H1 (cell line): ENCODE measurements around the gene TRMT2B. TPM values are rescaled to one million over a fixed set of nuclear protein-coding genes. Genes with fewer than 3 reads are reported as not detected.

Source experiments
- CTCF ChIA-PET: fragments of 300-600 bp; sonication (Branson Sonifier 250); formaldehyde crosslinking; loops from one replicate; lab custom pipeline; 2021; ENCODE audit not compliant: partially characterized antibody; lab: Charles Lee
- POLR2A ChIA-PET: fragments of 300-600 bp; sonication (Branson Sonifier 250); formaldehyde crosslinking; loops from one replicate; lab custom pipeline; 2021; ENCODE audit warnings: inconsistent platforms; ENCODE audit not compliant: partially characterized antibody; lab: Charles Lee
- DNase-seq, 2 experiments: peaks; one replicate each; pipeline versions ENCODE4 v3.0.0 to v3.0.0-alpha.2; 2010 to 2022; ENCODE audit warnings: low spot score in 2 of 2, low read depth in 1 of 2, mixed read lengths in 1 of 2
- FAIRE-seq: peaks from 2 replicates; lab custom pipeline; 2011; peaks lifted over from hg19 to GRCh38; lab: Jason Lieb, UNC
- H2AFZ ChIP-seq: 2 replicates; pipeline ENCODE4 v1.8.1; 2012; ENCODE audit warnings: low read length, inconsistent platforms
- H2AK5ac ChIP-seq: 2 replicates; pipeline ENCODE4 v1.6.1; 2013; ENCODE audit warnings: low read depth, low read length
- H2BK120ac ChIP-seq: replicated peaks from 2 replicates; pipeline ENCODE3; 2013; ENCODE audit warnings: low read depth, low read length, inconsistent platforms
- H2BK12ac ChIP-seq: 2 replicates; pipeline ENCODE4 v1.6.1; 2013; ENCODE audit warnings: low read depth, low read length
- H2BK15ac ChIP-seq: 2 replicates; pipeline ENCODE4 v1.6.1; 2013; ENCODE audit warnings: low read length
- H2BK20ac ChIP-seq: 2 replicates; pipeline ENCODE4 v1.6.1; 2013; ENCODE audit warnings: low read length
- H2BK5ac ChIP-seq: 2 replicates; pipeline ENCODE4 v1.6.1; 2013; ENCODE audit warnings: low read depth, low read length
- H3K14ac ChIP-seq: 2 replicates; pipeline ENCODE4 v1.6.1; 2013; ENCODE audit warnings: inconsistent platforms; ENCODE audit not compliant: insufficient read length
- H3K18ac ChIP-seq: 2 replicates; pipeline ENCODE4 v1.6.1; 2013; ENCODE audit warnings: low read length; ENCODE audit errors: extremely low read depth
- H3K23ac ChIP-seq: 2 replicates; pipeline ENCODE4 v1.6.1; 2013; ENCODE audit warnings: inconsistent platforms; ENCODE audit not compliant: insufficient read length
- H3K23me2 ChIP-seq: 2 replicates; pipeline ENCODE4 v1.6.1; 2013; ENCODE audit warnings: low read depth, low read length
- H3K27ac ChIP-seq: 2 replicates; pipeline ENCODE4 v1.6.1; 2011; ENCODE audit warnings: low read depth, low read length, inconsistent platforms
- H3K27me3 ChIP-seq, 4 experiments: replicated peaks in 1 of 4; 1 replicate in 1 of 4; 2 replicates in 3 of 4; pipeline versions ENCODE4 v1.6.1 to v1.8.1; 2011 to 2013; ENCODE audit warnings: low read length in 3 of 4, mild to moderate bottlenecking in 3 of 4, inconsistent platforms in 2 of 4, mixed read lengths in 2 of 4, moderate library complexity in 1 of 4; ENCODE audit not compliant: control insufficient read depth in 3 of 4, insufficient read depth in 3 of 4; ENCODE audit errors: extremely low read depth in 1 of 4
- H3K36me3 ChIP-seq, 4 experiments: 2 replicates each; pipeline versions ENCODE4 v1.6.1 to v1.8.1; 2011 to 2013; ENCODE audit warnings: mild to moderate bottlenecking in 4 of 4, low read length in 3 of 4, moderate library complexity in 2 of 4, control low read depth in 1 of 4, inconsistent platforms in 1 of 4; ENCODE audit not compliant: insufficient read depth in 4 of 4, control insufficient read depth in 2 of 4
- H3K4ac ChIP-seq: replicated peaks from 2 replicates; pipeline ENCODE3; 2013; ENCODE audit warnings: low read length, low read depth, mixed read lengths, inconsistent platforms; ENCODE audit not compliant: insufficient read length
- H3K4me1 ChIP-seq, 4 experiments: replicated peaks in 1 of 4; 1 replicate in 1 of 4; 2 replicates in 3 of 4; pipeline versions ENCODE4 v1.6.1 to v1.8.1; 2011 to 2013; ENCODE audit warnings: low read length in 3 of 4, inconsistent platforms in 2 of 4, mixed read lengths in 1 of 4; ENCODE audit not compliant: insufficient read depth in 4 of 4, control insufficient read depth in 3 of 4
- H3K4me2 ChIP-seq, 2 experiments: 2 replicates each; pipeline versions ENCODE4 v1.6.1 to v1.8.1; 2011 to 2013; ENCODE audit warnings: low read depth in 2 of 2, low read length in 2 of 2, control low read depth in 1 of 2, inconsistent platforms in 1 of 2, mild to moderate bottlenecking in 1 of 2; ENCODE audit not compliant: insufficient read depth in 1 of 2
- H3K4me3 ChIP-seq, 4 experiments: fragments of 200-600, 300-600 bp in 1 of 4; sonication (generic), shearing (Covaris generic), sonication (Bioruptor Twin) in 1 of 4; 2 replicates each; pipeline versions ENCODE4 v1.5.1 to v1.8.1; 2011 to 2016; ENCODE audit warnings: low read length in 4 of 4, low read depth in 3 of 4, control low read depth in 2 of 4, inconsistent platforms in 2 of 4, mild to moderate bottlenecking in 2 of 4, mixed read lengths in 1 of 4, moderate library complexity in 1 of 4; ENCODE audit not compliant: insufficient read depth in 2 of 4; ENCODE audit errors: extremely low read depth in 1 of 4
- H3K56ac ChIP-seq: replicated peaks from 2 replicates; pipeline ENCODE3; 2013; ENCODE audit warnings: low read depth, mild to moderate bottlenecking, mixed read lengths, low read length, inconsistent platforms; ENCODE audit not compliant: insufficient read length
- H3K79me1 ChIP-seq: 2 replicates; pipeline ENCODE4 v1.6.1; 2013; ENCODE audit warnings: low read depth, low read length, control low read depth
- H3K79me2 ChIP-seq, 2 experiments: 2 replicates each; pipeline versions ENCODE4 v1.6.1 to v1.8.1; 2012 to 2013; ENCODE audit warnings: low read length in 2 of 2, mild to moderate bottlenecking in 2 of 2, inconsistent platforms in 1 of 2; ENCODE audit not compliant: insufficient read depth in 2 of 2, control insufficient read depth in 1 of 2
- H3K9ac ChIP-seq, 4 experiments: replicated peaks in 1 of 4; 1 replicate in 1 of 4; 2 replicates in 3 of 4; pipeline versions ENCODE4 v1.6.1 to v1.8.1; 2011 to 2013; ENCODE audit warnings: low read depth in 3 of 4, low read length in 3 of 4, control low read depth in 2 of 4, mild to moderate bottlenecking in 2 of 4, moderate library complexity in 2 of 4, inconsistent platforms in 1 of 4; ENCODE audit errors: extremely low read depth in 1 of 4
- H3K9me3 ChIP-seq, 2 experiments: 2 replicates each; pipeline versions ENCODE4 v1.6.1 to v1.8.1; 2012 to 2013; ENCODE audit warnings: mild to moderate bottlenecking in 2 of 2, moderate library complexity in 2 of 2, control low read depth in 1 of 2, inconsistent platforms in 1 of 2, low read depth in 1 of 2, low read length in 1 of 2, mixed read lengths in 1 of 2; ENCODE audit not compliant: insufficient read depth in 2 of 2
- H4K20me1 ChIP-seq, 2 experiments: replicated peaks in 1 of 2; 2 replicates each; pipeline versions ENCODE3 to v1.8.1; 2011 to 2013; ENCODE audit warnings: inconsistent platforms in 2 of 2, low read length in 2 of 2, mild to moderate bottlenecking in 1 of 2; ENCODE audit not compliant: insufficient read depth in 2 of 2, control insufficient read depth in 1 of 2
- H4K5ac ChIP-seq: 2 replicates; pipeline ENCODE4 v1.6.1; 2013; ENCODE audit warnings: low read length, low read depth, mixed read lengths, inconsistent platforms; ENCODE audit not compliant: insufficient read length
- H4K8ac ChIP-seq: 2 replicates; pipeline ENCODE4 v1.8.0; 2013; ENCODE audit warnings: mild to moderate bottlenecking, moderate library complexity, low read length, inconsistent platforms; ENCODE audit not compliant: insufficient read depth; ENCODE audit errors: extremely low read depth
- H4K91ac ChIP-seq: replicated peaks from 2 replicates; pipeline ENCODE3; 2013; ENCODE audit warnings: low read length, mixed read lengths, inconsistent platforms; ENCODE audit not compliant: insufficient read length
- EP300 ChIP-seq, 2 experiments: IDR thresholded peaks; 1 replicate in 1 of 2; 2 replicates in 1 of 2; pipeline ENCODE4 v1.6.1; 2011 to 2012; ENCODE audit warnings: low read depth in 2 of 2, low read length in 2 of 2, mild to moderate bottlenecking in 2 of 2, borderline replicate concordance in 1 of 2, inconsistent platforms in 1 of 2, moderate library complexity in 1 of 2
- FOSL1 ChIP-seq: IDR thresholded peaks from 2 replicates; pipeline ENCODE4 v1.6.1; 2011; ENCODE audit warnings: mild to moderate bottlenecking, low read depth, low read length, moderate library complexity; ENCODE audit not compliant: insufficient read depth
- GTF2F1 ChIP-seq: IDR thresholded peaks from 2 replicates; pipeline ENCODE4 v1.6.1; 2012; ENCODE audit warnings: low read depth, low read length, improper control_type of control experiment, borderline replicate concordance
- HDAC2 ChIP-seq, 2 experiments: fragments of 300-600 bp in 1 of 2; sonication (generic) in 1 of 2; IDR thresholded peaks; 2 replicates each; pipeline ENCODE4 v1.6.1; 2011 to 2012; ENCODE audit warnings: low read depth in 2 of 2, low read length in 2 of 2, mild to moderate bottlenecking in 2 of 2, moderate library complexity in 2 of 2, borderline replicate concordance in 1 of 2, inconsistent platforms in 1 of 2
- JUND ChIP-seq: IDR thresholded peaks from 2 replicates; pipeline ENCODE4 v1.6.1; 2011; ENCODE audit warnings: mild to moderate bottlenecking, improper control_type of control experiment, low read length
- KDM1A ChIP-seq: fragments of 200-600, 300-600 bp; sonication (generic); IDR thresholded peaks from 2 replicates; pipeline ENCODE4 v1.7.1; 2016; ENCODE audit warnings: mild to moderate bottlenecking, low read length, borderline replicate concordance
- PHF8 ChIP-seq: fragments of 200-600 bp; sonication (generic); conservative IDR thresholded peaks from 2 replicates; pipeline ENCODE4 v1.7.1; 2012; ENCODE audit warnings: low read depth, mild to moderate bottlenecking, inconsistent platforms, low read length, moderate library complexity
- POLR2A ChIP-seq, 2 experiments: IDR thresholded peaks; 1 replicate in 1 of 2; 2 replicates in 1 of 2; pipeline ENCODE4 v1.6.1; 2011; ENCODE audit warnings: low read depth in 2 of 2, low read length in 2 of 2, mild to moderate bottlenecking in 2 of 2; ENCODE audit errors: control extremely low read depth in 1 of 2
- POU5F1 ChIP-seq: IDR thresholded peaks from 2 replicates; pipeline ENCODE4 v1.6.1; 2011; ENCODE audit warnings: low read depth, mild to moderate bottlenecking, low read length, moderate library complexity
- RNF2 ChIP-seq: fragments of 200-900, 300-1000 bp; sonication (generic); IDR thresholded peaks from 2 replicates; pipeline ENCODE4 v1.7.1; 2016; ENCODE audit warnings: borderline replicate concordance, low read depth, mild to moderate bottlenecking, antibody characterized with exemption, low read length; ENCODE audit not compliant: poor library complexity, severe bottlenecking; ENCODE audit errors: missing control alignments
- SAP30 ChIP-seq: fragments of 300-600 bp; sonication (generic); IDR thresholded peaks from 2 replicates; pipeline ENCODE4 v1.7.1; 2012; ENCODE audit warnings: low read length, moderate library complexity, mild to moderate bottlenecking, inconsistent platforms; ENCODE audit not compliant: insufficient read depth, insufficient replicate concordance
- SP1 ChIP-seq: IDR thresholded peaks from 2 replicates; pipeline ENCODE4 v1.6.1; 2011; ENCODE audit warnings: low read depth, low read length
- USF2 ChIP-seq: IDR thresholded peaks from 2 replicates; pipeline ENCODE4 v1.6.1; 2011; ENCODE audit warnings: low read length, improper control_type of control experiment
- WGBS, 2 experiments: shearing (Covaris generic) in 1 of 2; methylation state at CpG; one replicate each; pipeline versions ENCODE4 v1.1.6 to v1.1.7; 2013 to 2015; ENCODE audit warnings: low lambda C conversion rate in 2 of 2, mixed read lengths in 2 of 2, inconsistent platforms in 1 of 2, low coverage in 1 of 2, missing lambda C conversion rate in 1 of 2; ENCODE audit not compliant: insufficient replicate concordance in 2 of 2, insufficient coverage in 1 of 2, insufficient read length in 1 of 2; ENCODE audit errors: extremely low coverage in 1 of 2, missing lambda C conversion rate in 1 of 2; 5-methylcytosine and 5-hydroxymethylcytosine counted together
- polyA plus RNA-seq, 7 experiments: library from polyadenylated mRNA; depleted of rRNA in 3 of 7; stranded (reverse) in 5 of 7; unstranded in 2 of 7; fragments of >200 nt in 5 of 7; fragments of 200-250 nt in 2 of 7; gene quantifications; 1 replicate in 5 of 7; 2 replicates in 1 of 7; 4 replicates in 1 of 7; pipeline versions ENCODE4 v1.2.1 to v1.2.3, GENCODE V29; 2011 to 2013; ENCODE audit warnings: missing spikeins in 2 of 7, mixed read lengths in 2 of 7
- total RNA-seq: library from RNA; stranded (reverse); fragmentation: NEBNext Ultra II Directional; extraction: Animal tissue kit (Norgen Biotek cat#: 25700); gene quantifications from 2 replicates; pipeline ENCODE4 v1.2.1, GENCODE V29; 2021

The TRMT2B gene
- total and polyA plus RNA-seq, 2 of the 8 experiments (the other 6 are each of a cell fraction or from before 2014, with no cell fraction given), result 12.1 to 12.4 TPM

GRCh38 chrX:100969936-100970335, 82.0 kb downstream of the TRMT2B start:
- Histone ChIP-seq H2BK15ac (no peak overlapping the region), H3K23me2 (no peaks in the 10 kb centered on the region)
- WGBS, 2 experiments, result 100% methylated on average over 1 of the region's 1 CpG; no CpG with 5 or more reads in 1 of the 2 experiments
- no peak for TF ChIP-seq EP300 (IDR thresholded peaks at IDR 0.05; ENCODE audit: borderline replicate concordance in 1 of 2, low read depth in 2 of 2, low read length in 2 of 2)
- TF ChIP-seq SAP30, result no peak
- no peak for TF ChIP-seq FOSL1
- no peak for TF ChIP-seq KDM1A
- no peak for TF ChIP-seq USF2
- no peak for TF ChIP-seq JUND
- TF ChIP-seq PHF8, result no peak
- TF ChIP-seq POU5F1, result no peak
- TF ChIP-seq GTF2F1, result no peak
- TF ChIP-seq POLR2A (IDR thresholded peaks at IDR 0.05; ENCODE audit: control extremely low read depth in 1 of 2, low read depth in 2 of 2, low read length in 2 of 2), result no peak
- TF ChIP-seq RNF2, result no peak
- TF ChIP-seq SP1, result no peak
- TF ChIP-seq HDAC2 (IDR thresholded peaks at IDR 0.05; ENCODE audit: borderline replicate concordance in 1 of 2, low read depth in 2 of 2, low read length in 2 of 2), result no peak

More at GRCh38 chrX:100969936-100970335, 82.0 kb downstream of the TRMT2B start:
- CTCF ChIA-PET, result no interaction called here
- no peaks in the 10 kb centered on the region for H3K4me1 ChIP-seq
- POLR2A ChIA-PET, result no interaction called here
- no peaks in the 10 kb centered on the region for H3K27me3 ChIP-seq
- no peak overlapping the region for H3K23ac ChIP-seq
- FAIRE-seq (no peak), DNase-seq (no peak)
- H3K14ac ChIP-seq, result no peak overlapping the region
- no peak overlapping the region for H3K4ac ChIP-seq
- no peaks in the 10 kb centered on the region for H3K79me1 ChIP-seq
- H4K20me1 ChIP-seq, result no peaks in the 10 kb centered on the region
- H2BK120ac ChIP-seq, result no peak overlapping the region
- no peak overlapping the region for H4K5ac ChIP-seq
- H3K79me2 ChIP-seq, result no peaks in the 10 kb centered on the region
- H2AK5ac ChIP-seq, result no peak overlapping the region
- no peak overlapping the region for H3K4me3 ChIP-seq
- H2BK20ac ChIP-seq, result no peak overlapping the region
- H3K4me2 ChIP-seq, result no peak overlapping the region
- H3K9me3 ChIP-seq, result no peaks in the 10 kb centered on the region; a peak in 1 of 4 replicates
- H2BK12ac ChIP-seq, result no peak overlapping the region
- no peaks in the 10 kb centered on the region for H3K36me3 ChIP-seq
- H4K8ac ChIP-seq, result no peak overlapping the region
- no peak overlapping the region for H2AFZ ChIP-seq
- H2BK5ac ChIP-seq, result no peak overlapping the region
- no peak overlapping the region for H3K9ac ChIP-seq
- H4K91ac ChIP-seq, result no peak overlapping the region
- H3K18ac ChIP-seq, result no peak overlapping the region
- no peak overlapping the region for H3K27ac ChIP-seq
- no peak overlapping the region for H3K56ac ChIP-seq
